GM18520 (cell line): ENCODE measurements around the gene KANSL1.

Experiments
- ATAC-seq: cut with Tn5 transposase; IDR thresholded peaks from one replicate; pipeline ENCODE4 v1.9.1; 2021; ENCODE audit not compliant: unreplicated experiment

Gene KANSL1

GRCh38 chr17:46144246-46144645 lies 49.0 kb downstream of the KANSL1 start:
- ATAC-seq, result no peak

GRCh38 chr17:46143827-46144236 lies 49.4 kb downstream of the KANSL1 start:
- ATAC-seq, result no peak

GRCh38 chr17:46141645-46142044 lies 51.6 kb downstream of the KANSL1 start:
- no peak for ATAC-seq

- no peak for ATAC-seq
Observed at GRCh38 chr17:46140645-46141197, 52.5 kb downstream of the KANSL1 start.

GRCh38 chr17:46139432-46140210 lies 53.6 kb downstream of the KANSL1 start:
- ATAC-seq, result no peak

- no peak for ATAC-seq
Observed at GRCh38 chr17:46138473-46138872, 54.8 kb downstream of the KANSL1 start.

GRCh38 chr17:46136820-46137219 lies 56.4 kb downstream of the KANSL1 start:
- no peak for ATAC-seq

- no peak for ATAC-seq
Observed at GRCh38 chr17:46135879-46136563, 57.2 kb downstream of the KANSL1 start.

GRCh38 chr17:46135126-46135812 lies 58.0 kb downstream of the KANSL1 start:
- ATAC-seq, result no peak

- ATAC-seq, result no peak
Observed at GRCh38 chr17:46129302-46129701, 63.9 kb downstream of the KANSL1 start.

GRCh38 chr17:46128453-46128852 lies 64.8 kb downstream of the KANSL1 start:
- ATAC-seq, result no peak

- no peak for ATAC-seq
Observed at GRCh38 chr17:46127524-46127923, 65.7 kb downstream of the KANSL1 start.

GRCh38 chr17:46126840-46127239 lies 66.4 kb downstream of the KANSL1 start:
- no peak for ATAC-seq

- no peak for ATAC-seq
Observed at GRCh38 chr17:46125831-46126230, 67.4 kb downstream of the KANSL1 start.

- no peak for ATAC-seq
Observed at GRCh38 chr17:46124695-46125592, 68.3 kb downstream of the KANSL1 start.

GRCh38 chr17:46123607-46124006 lies 69.6 kb downstream of the KANSL1 start:
- no peak for ATAC-seq

GRCh38 chr17:46122486-46122871 lies 70.8 kb downstream of the KANSL1 start:
- no peak for ATAC-seq

- ATAC-seq, result no peak
Observed at GRCh38 chr17:46121841-46122485, 71.3 kb downstream of the KANSL1 start.

GRCh38 chr17:46121165-46121764 lies 72.0 kb downstream of the KANSL1 start:
- ATAC-seq, result no peak

GRCh38 chr17:46120537-46120936 lies 72.7 kb downstream of the KANSL1 start:
- no peak for ATAC-seq
